Measurements from ENCODE around the gene NAPA.

The NAPA gene

DNA sequence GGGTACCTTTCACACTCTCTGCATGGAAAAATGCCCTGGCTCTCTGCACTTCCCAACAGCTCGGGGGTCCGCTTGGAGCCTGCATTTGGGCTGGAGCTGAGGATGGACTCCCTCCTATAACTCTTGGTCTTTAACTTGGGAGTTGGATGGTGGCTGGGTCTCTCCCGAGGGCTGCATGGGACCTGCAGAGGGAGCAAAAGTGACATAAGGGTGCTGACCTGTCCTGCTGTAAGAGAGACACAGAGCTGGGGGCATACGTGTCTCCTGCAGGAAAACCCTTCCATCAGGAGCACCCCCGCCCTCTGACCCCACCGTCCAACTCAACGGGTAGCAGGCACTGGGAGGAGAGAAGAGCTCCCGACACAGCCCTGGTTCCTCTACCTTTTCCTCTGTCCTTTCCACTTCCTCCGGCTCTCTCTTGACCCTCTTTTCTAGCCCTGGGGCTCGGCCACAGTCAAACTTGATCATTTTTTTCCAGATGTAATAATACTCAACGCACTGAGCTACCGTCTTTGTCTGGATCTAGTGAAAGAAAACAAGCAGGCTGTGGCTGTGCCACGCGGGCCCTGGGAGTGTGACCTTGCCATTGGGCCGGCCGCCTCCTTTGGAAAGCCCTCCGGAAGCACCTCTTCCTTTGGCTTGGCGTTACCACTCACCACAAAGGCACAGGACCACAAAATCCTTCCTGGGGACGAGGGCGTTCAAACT is 6.8 kb upstream of the NAPA start:
- no peak for TF ChIP-seq SUZ12 (IDR thresholded peaks at IDR 0.05; ENCODE audit: extremely low read depth, insufficient read depth, insufficient read length)
- no peak for TF ChIP-seq YY1 (IDR thresholded peaks at IDR 0.05; ENCODE audit: insufficient read depth, insufficient read length)
- TF ChIP-seq ZNF274 (IDR thresholded peaks at IDR 0.05; ENCODE audit: low read depth, low read length): no peak
- H3K36me3 ChIP-seq (ENCODE audit: insufficient read depth, insufficient read length, low read length): no peaks in the 10 kb centered on the region
- no peaks in the 10 kb centered on the region for H3K27me3 ChIP-seq (ENCODE audit: insufficient read depth, insufficient read length)
- H3K4me3 ChIP-seq (ENCODE audit: insufficient read length, low read depth): no peak overlapping the region
- DNase-seq (ENCODE audit: low read depth, low spot score): no peak
- H3K4me1 ChIP-seq (ENCODE audit: insufficient read depth, insufficient read length): no peaks in the 10 kb centered on the region
- no peaks in the 10 kb centered on the region for H3K9me3 ChIP-seq (ENCODE audit: insufficient read depth, low read length)
- no peak overlapping the region for H3K9ac ChIP-seq (ENCODE audit: insufficient read length, low read depth)

DNA sequence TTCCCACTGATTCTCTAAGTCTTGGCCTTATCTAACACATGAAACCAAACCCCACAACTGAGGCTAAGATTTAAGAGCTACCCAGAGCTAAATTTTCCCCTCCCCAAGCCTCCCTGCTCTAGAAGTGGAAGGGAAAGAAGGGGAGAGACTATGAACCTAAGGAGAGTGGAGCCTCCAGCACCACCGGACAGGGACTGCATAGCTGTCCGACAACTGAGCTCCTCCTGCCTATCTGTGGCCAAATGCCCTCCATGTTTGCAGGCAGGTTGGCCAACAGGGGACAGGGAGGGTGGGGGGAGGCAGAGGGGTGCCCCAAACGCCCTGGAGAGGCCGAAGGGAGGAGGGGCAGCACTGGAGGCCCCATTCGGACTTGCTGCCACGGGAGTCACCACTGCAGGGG is 6.0 kb upstream of the NAPA start:
- Histone ChIP-seq H3K27me3 (ENCODE audit: insufficient read depth, insufficient read length) (no peaks in the 10 kb centered on the region), H3K9ac (ENCODE audit: insufficient read length, low read depth) (no peak overlapping the region), H3K9me3 (ENCODE audit: insufficient read depth, low read length) (no peaks in the 10 kb centered on the region), H3K4me1 (ENCODE audit: insufficient read depth, insufficient read length) (no peaks in the 10 kb centered on the region), H3K4me3 (ENCODE audit: insufficient read length, low read depth) (no peak overlapping the region), H3K36me3 (ENCODE audit: insufficient read depth, insufficient read length, low read length) (no peaks in the 10 kb centered on the region)
- no peak for DNase-seq (ENCODE audit: low read depth, low spot score)
- no peak for TF ChIP-seq YY1 (IDR thresholded peaks at IDR 0.05; ENCODE audit: insufficient read depth, insufficient read length)
- TF ChIP-seq SUZ12 (IDR thresholded peaks at IDR 0.05; ENCODE audit: extremely low read depth, insufficient read depth, insufficient read length): no peak

DNA sequence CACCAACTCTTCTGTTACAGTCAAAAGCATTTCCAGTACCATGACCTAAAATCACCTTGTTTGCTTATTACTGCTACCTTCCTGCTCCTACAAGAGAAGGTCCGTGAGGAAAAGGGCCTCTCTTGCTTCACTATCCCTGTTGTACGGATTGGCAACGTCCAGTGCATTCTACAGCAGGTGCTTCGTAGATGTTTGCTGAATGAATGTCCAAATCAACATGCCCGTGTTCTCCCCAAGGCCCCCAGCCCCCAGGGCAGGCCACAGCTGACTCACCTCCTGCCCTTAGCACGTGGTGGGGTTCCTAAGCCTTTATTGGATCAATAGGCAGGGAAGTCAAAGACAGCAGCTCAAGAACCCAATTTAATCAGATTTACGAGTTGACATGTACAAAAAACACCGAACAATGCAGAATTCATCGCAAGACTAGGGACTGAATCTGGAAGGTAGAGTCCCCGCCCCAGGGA is 5.5 kb upstream of the NAPA start:
- H3K9me3 ChIP-seq (ENCODE audit: insufficient read depth, low read length): no peaks in the 10 kb centered on the region
- no peak overlapping the region for H3K4me3 ChIP-seq (ENCODE audit: insufficient read length, low read depth)
- DNase-seq (ENCODE audit: low read depth, low spot score): no peak
- no peaks in the 10 kb centered on the region for H3K36me3 ChIP-seq (ENCODE audit: insufficient read depth, insufficient read length, low read length)
- no peak for TF ChIP-seq SUZ12 (IDR thresholded peaks at IDR 0.05; ENCODE audit: extremely low read depth, insufficient read depth, insufficient read length)
- TF ChIP-seq YY1 (IDR thresholded peaks at IDR 0.05; ENCODE audit: insufficient read depth, insufficient read length): no peak
- no peak for TF ChIP-seq ZNF274 (IDR thresholded peaks at IDR 0.05; ENCODE audit: low read depth, low read length)
- H3K9ac ChIP-seq (ENCODE audit: insufficient read length, low read depth): no peak overlapping the region
- no peaks in the 10 kb centered on the region for H3K4me1 ChIP-seq (ENCODE audit: insufficient read depth, insufficient read length)
- H3K27me3 ChIP-seq (ENCODE audit: insufficient read depth, insufficient read length): no peaks in the 10 kb centered on the region

DNA sequence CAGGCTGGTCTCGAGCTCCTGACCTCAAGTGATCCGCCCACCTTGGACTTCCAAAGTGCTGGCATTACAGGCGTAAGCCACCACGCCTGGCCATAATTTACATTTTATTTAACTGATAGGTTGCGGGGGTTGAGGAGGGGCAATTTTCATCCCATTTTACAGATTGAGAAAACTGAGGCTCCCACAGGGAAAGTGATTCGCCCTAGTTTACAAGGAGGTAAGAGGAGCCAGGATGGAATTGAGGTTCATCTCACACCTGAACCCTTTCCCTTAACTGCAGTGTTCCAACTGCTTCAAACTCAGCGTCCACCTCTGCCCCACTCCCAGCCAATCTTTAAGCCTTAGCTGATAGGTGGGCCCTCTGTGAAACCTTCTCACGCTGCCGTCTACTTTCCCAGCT is 4.0 kb upstream of the NAPA start:
- no peak overlapping the region for H3K4me3 ChIP-seq (ENCODE audit: insufficient read length, low read depth)
- no peaks in the 10 kb centered on the region for H3K4me1 ChIP-seq (ENCODE audit: insufficient read depth, insufficient read length)
- H3K36me3 ChIP-seq (ENCODE audit: insufficient read depth, insufficient read length, low read length): no peaks in the 10 kb centered on the region
- peak overlapping the region; percentile 17 for H3K9ac ChIP-seq (ENCODE audit: insufficient read length, low read depth)
- no peak for DNase-seq (ENCODE audit: low read depth, low spot score)
- no peaks in the 10 kb centered on the region for H3K9me3 ChIP-seq (ENCODE audit: insufficient read depth, low read length)
- TF ChIP-seq ZNF274 (IDR thresholded peaks at IDR 0.05; ENCODE audit: low read depth, low read length): no peak
- TF ChIP-seq YY1 (IDR thresholded peaks at IDR 0.05; ENCODE audit: insufficient read depth, insufficient read length): no peak
- TF ChIP-seq SUZ12 (IDR thresholded peaks at IDR 0.05; ENCODE audit: extremely low read depth, insufficient read depth, insufficient read length): no peak
- H3K27me3 ChIP-seq (ENCODE audit: insufficient read depth, insufficient read length): no peaks in the 10 kb centered on the region

DNA sequence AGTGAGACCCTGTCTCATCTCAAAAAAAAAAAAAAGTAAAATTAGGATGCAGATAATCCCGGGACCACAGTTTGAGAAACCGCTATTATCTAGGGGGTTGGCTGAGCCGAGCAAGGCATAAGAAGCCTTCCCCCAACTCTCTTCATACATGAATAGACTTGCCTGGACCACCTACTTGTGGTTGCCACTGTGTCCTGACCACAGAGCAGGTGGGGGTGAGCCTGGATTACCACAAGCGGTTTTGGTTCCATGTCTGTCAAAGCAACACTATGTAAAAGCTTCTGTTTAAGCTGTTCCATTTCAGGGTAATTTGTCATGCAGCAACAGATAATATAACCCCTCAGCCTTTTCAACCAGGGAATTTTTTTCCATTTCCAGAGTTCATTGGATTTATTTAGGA is 3.3 kb upstream of the NAPA start:
- TF ChIP-seq SUZ12 (IDR thresholded peaks at IDR 0.05; ENCODE audit: extremely low read depth, insufficient read depth, insufficient read length) (no peak), ZNF274 (IDR thresholded peaks at IDR 0.05; ENCODE audit: low read depth, low read length) (no peak), YY1 (IDR thresholded peaks at IDR 0.05; ENCODE audit: insufficient read depth, insufficient read length) (no peak)
- Histone ChIP-seq H3K4me3 (ENCODE audit: insufficient read length, low read depth) (no peak overlapping the region), H3K27me3 (ENCODE audit: insufficient read depth, insufficient read length) (no peaks in the 10 kb centered on the region), H3K4me1 (ENCODE audit: insufficient read depth, insufficient read length) (no peaks in the 10 kb centered on the region), H3K36me3 (ENCODE audit: insufficient read depth, insufficient read length, low read length) (no peaks in the 10 kb centered on the region), H3K9ac (ENCODE audit: insufficient read length, low read depth) (no peak overlapping the region), H3K9me3 (ENCODE audit: insufficient read depth, low read length) (no peaks in the 10 kb centered on the region)
- no peak for DNase-seq (ENCODE audit: low read depth, low spot score)

DNA sequence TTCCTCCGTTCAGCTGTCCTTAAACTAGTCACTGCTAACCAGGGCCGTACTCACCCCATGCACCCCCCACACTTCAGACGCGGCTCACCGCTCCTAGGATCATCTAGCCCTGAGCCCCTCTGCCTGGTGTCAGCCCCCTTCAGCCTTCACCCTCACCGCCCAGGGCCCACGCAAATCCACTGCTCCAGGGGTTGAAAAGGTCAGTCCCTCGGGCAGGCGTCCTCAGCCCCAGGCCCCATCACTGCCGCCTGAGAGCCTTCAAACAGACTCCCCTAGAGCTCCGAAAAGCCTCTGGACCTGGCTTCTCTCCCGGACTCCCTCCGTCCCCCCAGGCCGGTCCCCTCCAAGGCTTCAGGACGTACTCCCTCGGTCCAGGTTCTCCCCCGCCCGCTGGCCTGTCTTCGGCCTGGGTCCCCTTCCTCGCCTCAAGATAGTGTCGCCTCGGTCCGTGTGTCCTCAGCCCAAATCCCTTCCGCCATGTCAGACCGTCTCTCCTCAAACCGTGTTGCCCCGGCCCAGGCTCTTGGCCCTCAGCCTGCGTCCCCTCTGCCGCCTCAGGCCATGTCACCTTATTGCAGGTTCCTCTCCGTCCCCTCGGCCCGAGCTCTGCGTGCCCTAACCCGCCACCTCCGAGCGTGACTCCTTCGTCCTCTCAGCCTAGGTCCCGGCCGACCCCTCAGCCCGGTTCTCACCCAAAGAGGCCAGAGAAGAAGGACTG is 553 bp downstream of the NAPA start:
- peak overlapping the region; percentile 97 for H3K4me3 ChIP-seq (ENCODE audit: insufficient read length, low read depth)
- H3K27me3 ChIP-seq (ENCODE audit: insufficient read depth, insufficient read length): no peaks in the 10 kb centered on the region
- peaks cover 8% of the 10 kb centered on the region for H3K36me3 ChIP-seq (ENCODE audit: insufficient read depth, insufficient read length, low read length)
- peaks cover 2% of the 10 kb centered on the region for H3K4me1 ChIP-seq (ENCODE audit: insufficient read depth, insufficient read length)
- TF ChIP-seq SUZ12 (IDR thresholded peaks at IDR 0.05; ENCODE audit: extremely low read depth, insufficient read depth, insufficient read length) (no peak), ZNF274 (IDR thresholded peaks at IDR 0.05; ENCODE audit: low read depth, low read length) (no peak), YY1 (IDR thresholded peaks at IDR 0.05; ENCODE audit: insufficient read depth, insufficient read length) (no peak)
- no peaks in the 10 kb centered on the region for H3K9me3 ChIP-seq (ENCODE audit: insufficient read depth, low read length)
- no peak for DNase-seq (ENCODE audit: low read depth, low spot score)
- peak overlapping the region; percentile 98 for H3K9ac ChIP-seq (ENCODE audit: insufficient read length, low read depth)

DNA sequence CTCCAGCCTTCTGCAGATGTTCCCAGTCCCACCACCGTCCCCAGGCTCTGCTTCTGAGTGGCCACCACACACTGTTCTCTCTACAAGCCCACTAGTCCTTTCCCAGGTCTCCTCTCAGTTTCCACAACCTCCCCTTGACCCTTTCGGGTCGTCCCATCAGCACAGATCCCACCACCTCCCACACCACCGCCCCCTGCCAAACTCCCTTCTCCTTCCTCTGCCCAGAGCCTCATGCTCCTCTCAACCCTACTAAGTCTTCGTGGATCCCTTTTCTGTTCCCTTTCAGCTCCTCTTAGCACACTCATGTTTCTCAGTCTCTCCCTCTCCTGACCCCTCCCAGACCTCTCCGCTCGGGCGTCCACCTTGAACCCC is 1.9 kb downstream of the NAPA start:
- Histone ChIP-seq H3K4me3 (ENCODE audit: insufficient read length, low read depth) (no peak overlapping the region), H3K9ac (ENCODE audit: insufficient read length, low read depth) (peak overlapping the region; percentile 50), H3K4me1 (ENCODE audit: insufficient read depth, insufficient read length) (peaks cover 9% of the 10 kb centered on the region), H3K27me3 (ENCODE audit: insufficient read depth, insufficient read length) (no peaks in the 10 kb centered on the region), H3K36me3 (ENCODE audit: insufficient read depth, insufficient read length, low read length) (peaks cover 8% of the 10 kb centered on the region), H3K9me3 (ENCODE audit: insufficient read depth, low read length) (no peaks in the 10 kb centered on the region)
- TF ChIP-seq ZNF274 (IDR thresholded peaks at IDR 0.05; ENCODE audit: low read depth, low read length): no peak
- TF ChIP-seq SUZ12 (IDR thresholded peaks at IDR 0.05; ENCODE audit: extremely low read depth, insufficient read depth, insufficient read length): no peak
- no peak for TF ChIP-seq YY1 (IDR thresholded peaks at IDR 0.05; ENCODE audit: insufficient read depth, insufficient read length)
- no peak for DNase-seq (ENCODE audit: low read depth, low spot score)

Measured in NT2/D1 (cell line).